CD4-positive, alpha-beta T cell treated with Interleukin-12 subunit alpha and Interleukin-12 subunit beta, for 1 hour (primary cell): ENCODE results near the gene ZNF239.
"Not testable (repeated sequence)": the region's sequence is repeated elsewhere in the genome, so short reads cannot be mapped to it uniquely, and the experiment has no call there.

Experiments
- DNase-seq: peaks from one replicate; pipeline ENCODE4 v3.0.0-alpha.2; 2020

Gene ZNF239

DNA sequence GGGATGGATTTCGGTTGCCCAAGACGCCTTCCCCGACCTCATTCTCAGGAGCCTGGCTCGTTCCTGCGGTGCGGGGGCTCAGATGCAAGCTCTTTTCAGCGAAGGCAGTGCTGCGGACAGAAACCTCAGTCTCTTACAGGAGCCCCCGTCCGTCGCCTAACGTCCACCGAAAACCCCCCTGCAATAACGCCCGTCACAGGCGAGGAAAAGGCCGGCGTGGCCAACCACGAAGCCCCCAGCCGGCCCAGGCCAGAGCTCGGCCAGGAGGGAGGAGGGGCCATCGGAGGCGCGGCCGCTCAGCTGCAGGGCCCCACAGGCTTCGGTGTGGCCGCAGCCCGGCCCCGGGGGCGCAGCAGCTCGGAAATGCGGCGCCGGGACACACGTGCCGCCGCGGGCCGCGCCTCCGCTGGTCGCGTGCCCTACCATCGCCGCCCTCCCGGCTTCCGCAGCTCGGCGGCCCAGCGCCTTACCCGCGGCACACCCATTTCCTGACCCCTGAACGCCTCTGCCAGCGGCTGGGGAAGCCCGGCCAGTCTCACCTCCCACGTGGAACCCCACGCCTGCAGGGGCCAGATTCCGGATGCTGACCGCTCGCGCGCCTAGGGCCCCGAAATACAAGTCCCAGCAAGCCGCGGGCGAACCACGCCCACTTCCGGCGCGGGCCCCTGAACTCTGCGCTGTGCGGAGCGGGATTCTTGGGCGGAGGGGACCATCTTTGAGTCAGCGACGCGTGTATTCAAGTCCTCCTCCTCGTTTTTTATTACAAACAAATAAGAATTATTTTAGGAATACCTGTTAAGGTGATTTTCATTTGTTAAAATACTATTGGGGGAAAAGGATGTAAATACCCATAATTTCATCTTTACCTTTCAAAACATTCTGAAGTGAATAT lies at the start of gene ZNF239:
Gene ZNF239, minus strand, starts transcription at position 616 of the 892 bp plus-strand sequence. CDS start 16,537 bp downstream, outside the sequence.
- DNase-seq = peak; percentile 89

DNA sequence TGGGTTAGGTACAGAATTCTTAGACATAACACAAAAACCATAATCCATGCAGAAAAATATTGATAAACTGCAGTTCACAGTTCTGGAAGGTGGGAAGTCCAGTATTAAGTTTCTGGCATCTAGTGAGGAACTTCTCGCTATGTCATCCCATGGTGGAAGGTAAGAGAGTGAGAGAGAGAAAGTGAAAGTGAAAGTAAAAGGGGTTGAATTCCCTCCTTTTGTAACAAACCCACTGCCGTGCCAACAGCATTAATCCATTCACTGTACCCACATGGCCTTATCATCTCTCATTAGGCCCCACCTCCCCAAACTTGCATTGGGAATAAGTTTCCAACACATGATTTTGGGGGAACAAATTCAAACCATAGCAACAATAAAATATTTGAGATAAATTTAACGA lies 48.9 kb upstream of the ZNF239 start:
- DNase-seq = peak; percentile 34

DNA sequence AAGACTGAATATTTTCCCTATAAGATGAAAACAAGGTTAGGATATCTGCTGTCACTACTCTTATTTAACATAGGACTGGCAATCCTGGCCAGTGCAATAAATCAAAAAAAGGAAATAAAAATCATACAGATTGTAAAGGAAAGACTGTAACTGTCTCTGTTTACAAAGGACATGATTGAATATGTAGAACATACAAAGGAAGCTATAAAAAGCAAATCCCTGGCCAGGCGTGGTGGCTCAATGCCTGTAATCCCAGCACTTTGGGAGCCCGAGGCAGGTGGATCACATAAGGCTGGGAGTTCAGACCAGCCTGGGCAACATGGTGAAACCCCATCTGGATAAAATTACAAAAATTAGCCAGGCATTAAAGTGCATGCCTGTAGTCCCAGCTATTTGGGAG lies 47.6 kb upstream of the ZNF239 start:
- DNase-seq = no peak

DNA sequence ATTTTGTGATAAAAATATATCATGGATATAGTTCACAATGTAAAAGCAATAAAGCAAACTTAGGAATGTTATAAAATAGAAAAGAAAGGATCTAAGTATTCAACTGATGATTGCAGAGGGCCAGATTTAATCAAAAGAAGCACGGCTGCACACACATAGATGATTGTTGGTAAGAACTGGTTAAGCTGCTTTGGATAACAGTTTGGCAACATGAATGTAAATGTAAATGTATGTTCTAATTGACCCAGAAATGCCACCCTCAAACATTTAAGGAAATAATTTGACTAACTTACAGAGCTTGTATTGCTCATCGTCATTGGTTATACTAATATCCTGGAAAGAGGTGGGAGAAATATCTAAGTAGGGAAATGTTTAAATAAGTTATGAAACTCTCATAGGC lies 45.0 kb upstream of the ZNF239 start:
- no peak for DNase-seq

DNA sequence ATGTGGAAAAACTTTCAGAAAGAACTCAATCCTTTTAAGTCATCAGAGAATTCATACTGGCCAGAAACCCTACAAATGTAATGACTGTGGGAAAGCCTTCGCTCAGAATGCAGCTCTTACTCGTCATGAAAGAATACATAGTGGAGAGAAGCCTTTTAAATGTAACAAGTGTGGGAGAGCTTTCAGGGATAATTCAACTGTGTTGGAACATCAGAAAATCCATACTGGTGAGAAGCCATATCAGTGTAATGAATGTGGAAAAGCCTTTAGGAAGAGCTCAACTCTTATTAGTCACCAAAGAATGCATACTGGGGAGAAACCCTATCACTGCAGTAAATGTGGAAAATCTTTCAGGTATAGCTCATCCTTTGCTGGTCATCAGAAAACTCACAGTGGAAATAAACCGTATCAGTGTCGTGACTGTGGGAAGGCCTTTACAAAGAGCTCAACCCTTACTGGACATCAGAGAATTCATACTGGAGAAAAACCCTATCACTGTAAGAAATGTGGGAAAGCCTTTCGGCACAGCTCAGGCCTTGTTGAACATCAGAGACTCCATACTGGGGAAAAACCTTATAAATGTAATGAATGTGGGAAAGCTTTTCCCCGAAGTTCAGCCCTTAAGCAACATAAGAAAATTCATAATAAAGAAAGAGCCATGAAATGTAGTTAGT lies 42.4 kb upstream of the ZNF239 start:
- no peak for DNase-seq

DNA sequence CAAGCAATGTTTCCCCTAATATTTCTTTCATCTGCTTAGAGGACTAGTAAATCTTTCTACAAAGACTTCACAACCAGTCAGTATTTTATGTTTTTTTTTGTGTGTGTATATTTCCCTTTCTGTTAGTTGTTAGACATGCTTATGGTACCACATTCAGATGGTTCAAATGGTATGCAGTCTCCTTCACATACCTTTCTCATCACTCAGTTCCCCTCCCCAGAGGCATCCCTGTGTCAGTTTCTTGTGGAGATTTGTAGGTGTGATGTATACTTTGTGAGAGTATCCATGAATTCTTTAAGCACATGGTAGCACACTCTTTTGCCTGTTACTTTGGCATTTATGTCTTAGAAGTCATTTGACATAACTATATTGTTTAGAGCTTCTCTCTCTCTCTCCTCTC lies 36.2 kb upstream of the ZNF239 start:
- no peak for DNase-seq

DNA sequence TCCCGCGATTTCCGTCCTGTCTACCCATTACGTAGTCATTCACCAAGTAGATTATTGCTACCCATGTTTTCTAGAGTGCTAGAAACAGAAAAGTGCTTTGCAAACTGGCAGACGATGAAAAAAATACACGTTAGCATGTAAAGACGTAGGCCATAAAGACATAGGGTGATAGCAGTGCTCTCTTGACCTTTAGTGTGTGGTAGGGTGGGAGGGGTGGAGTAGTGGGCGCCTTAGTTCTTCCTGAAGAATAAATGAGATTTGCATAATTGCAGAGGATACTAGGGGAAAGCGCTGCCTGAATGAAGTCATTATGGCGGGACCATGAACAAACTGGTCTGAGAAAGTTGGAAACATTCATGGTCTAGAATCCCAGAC lies 32.8 kb upstream of the ZNF239 start:
- no peak for DNase-seq

DNA sequence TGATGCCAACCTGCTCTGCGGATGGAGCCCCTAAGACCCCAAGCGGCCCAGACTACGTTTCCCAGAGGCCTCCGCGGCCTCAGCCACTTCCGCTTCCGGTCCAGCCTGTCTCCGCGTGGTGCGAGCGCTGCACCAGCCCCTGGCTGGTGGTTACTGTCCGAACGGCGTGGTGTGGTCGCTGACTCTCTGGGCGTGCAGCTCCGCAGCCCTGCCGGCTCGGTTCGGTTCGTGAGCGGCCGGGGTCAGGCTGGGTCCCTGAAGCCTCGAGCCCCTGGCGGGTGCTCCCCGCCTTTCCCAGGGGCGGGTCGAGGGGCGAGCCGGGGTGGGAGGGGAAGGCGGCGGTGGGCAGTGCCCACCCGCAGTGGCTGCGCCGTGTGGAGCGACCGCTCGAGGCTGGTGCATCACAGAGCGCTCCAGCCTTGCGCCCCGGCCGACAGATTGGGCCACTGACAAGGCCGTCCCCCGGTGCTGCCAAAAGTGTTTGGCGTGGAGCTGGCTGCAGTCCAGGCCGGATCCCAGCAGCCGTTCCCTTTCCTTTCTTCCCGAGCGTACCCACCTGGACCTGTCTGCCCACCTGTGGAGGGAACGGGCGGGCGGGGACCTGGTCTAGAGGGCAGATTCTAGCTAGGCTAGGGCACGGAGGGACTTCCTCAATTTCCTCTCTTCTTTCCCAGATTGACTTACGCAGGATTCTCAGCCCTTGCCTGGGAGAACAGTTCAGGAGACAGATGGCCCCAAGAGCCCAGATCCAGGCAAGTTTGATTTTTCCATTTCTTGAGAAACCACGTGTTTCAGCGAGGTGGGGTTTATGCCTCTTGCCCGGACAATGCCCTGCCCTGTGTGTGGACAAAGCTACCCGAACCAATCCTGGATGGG lies 32.1 kb upstream of the ZNF239 start, which contains the start of gene ZNF485:
Gene ZNF485, plus strand, starts transcription at position 116 of the 876 bp plus-strand sequence. Its CDS starts 613 bp downstream, at position 729.
- peak; percentile 66 for DNase-seq

DNA sequence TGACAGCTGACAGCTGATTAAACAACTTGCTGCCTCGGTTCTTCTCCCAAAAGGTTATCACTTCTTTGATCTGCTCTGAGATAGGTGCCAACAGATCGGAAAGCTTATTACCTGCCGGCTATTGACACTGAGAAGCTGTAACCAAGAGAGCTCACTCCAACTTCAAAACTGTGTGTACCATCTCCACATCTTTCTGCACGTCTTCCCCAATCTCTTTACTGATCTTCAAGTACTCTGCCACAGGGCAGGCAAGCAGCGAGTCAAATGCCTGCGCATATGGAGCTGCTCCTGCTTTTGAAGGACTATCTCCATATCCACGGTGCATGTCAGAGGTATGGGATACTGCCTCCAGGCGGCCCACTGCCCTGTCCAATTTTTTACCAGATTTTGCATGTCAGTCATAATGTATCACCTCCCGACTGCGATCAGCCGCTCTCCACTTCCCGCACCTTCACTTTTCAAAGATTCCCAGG lies 31.5 kb upstream of the ZNF239 start:
- DNase-seq = no peak

DNA sequence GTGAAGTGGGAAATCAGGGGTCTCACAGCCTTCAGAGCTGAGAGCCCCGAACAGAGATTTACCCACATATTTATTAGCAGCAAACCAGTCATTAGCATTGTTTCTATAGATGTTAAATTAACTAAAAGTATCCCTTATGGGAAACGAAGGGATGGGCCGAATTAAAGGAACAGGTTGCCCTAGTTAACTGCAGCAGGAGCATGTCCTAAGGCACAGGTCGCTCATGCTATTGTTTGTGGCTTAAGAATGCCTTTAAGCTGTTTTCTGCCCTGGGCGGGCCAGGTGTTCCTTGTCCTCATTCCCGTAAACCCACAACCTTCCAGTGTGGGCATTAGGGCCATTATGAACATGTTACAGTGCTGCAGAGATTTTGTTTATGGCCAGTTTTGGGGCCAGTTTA lies 27.2 kb upstream of the ZNF239 start:
- not testable (repeated sequence) for DNase-seq

DNA sequence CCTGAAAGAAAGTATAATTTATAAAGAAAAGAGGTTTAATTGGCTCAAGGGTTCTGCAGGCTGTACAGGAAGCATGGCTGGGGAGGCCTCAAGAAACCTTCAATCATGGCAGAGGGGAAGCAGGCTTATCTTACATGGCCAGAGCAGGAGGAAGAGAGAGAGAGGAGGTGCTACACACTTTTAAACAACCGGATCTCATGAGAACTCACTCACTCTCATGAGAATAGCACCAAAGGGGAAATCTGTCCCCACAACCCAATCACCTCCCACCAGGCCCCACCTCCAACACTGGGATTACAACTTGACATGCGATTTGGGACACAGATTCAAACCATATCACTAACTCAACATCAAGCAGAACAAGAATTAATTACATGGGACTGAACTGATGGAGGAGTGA lies 24.9 kb upstream of the ZNF239 start:
- DNase-seq = no peak

DNA sequence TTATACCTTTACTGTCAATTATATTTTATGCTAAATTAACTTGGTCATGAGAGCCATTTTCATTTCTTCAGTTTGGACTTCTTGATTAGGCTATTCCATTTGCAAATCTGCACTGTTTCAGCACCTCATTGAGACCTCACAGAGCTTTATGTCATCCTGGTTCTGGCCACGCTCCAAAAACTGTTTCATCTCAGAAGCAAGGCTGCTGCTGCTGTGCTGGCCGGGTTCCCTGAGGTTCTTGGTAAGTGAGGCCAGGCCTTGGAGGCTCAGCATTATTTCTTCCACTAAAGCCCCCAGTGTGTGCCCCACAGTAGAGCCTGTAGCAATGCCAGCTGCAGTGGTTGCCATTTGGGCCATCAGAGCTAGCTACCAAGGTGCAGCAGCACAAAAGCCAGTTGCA lies 24.0 kb upstream of the ZNF239 start:
- DNase-seq = no peak

DNA sequence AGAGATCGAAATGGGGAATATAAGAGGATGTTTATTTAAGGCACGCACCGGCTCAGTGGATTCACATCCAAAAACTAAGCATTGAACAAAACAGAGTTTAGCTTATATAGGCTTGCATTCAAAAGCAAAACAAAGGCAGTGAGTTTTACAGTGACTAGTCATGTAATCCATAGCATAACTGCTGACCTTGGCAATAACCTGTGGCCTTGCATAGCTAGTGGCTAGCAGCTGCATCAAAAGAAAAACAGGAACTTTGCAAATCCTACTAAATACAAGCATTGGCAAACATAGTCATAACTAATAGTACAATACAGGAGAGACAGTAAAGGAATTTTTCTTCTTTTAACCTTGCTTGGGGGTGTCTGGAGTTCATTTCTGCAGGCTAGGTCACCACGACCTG lies 22.1 kb upstream of the ZNF239 start:
- no peak for DNase-seq

DNA sequence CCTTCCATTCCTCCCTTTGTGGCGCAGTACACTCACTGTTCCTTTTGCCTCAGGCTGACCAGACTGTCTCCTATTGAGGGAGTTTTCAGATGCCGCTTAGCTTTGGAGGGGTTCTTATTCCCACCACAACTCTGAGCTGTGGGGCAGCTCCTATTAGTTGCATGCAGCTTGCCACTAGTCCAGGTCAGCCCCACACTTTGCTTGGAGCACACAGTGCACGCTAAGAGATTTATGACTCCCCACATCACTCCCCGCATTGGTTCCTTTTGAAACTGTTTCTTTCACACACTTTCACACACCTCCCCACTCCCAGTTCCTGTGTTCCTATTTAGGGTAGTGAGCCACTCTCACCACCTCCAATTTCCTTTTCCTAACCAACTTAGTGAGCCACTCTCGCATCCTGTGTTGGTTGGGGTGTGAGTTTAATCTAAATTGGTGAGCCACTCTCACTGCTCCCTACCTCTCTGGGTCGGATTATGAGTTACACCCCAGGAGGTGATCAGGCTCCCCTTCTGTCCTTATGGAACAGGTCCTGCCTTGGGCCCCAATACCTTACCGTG lies 21.4 kb upstream of the ZNF239 start:
- peak; percentile 26 for DNase-seq

DNA sequence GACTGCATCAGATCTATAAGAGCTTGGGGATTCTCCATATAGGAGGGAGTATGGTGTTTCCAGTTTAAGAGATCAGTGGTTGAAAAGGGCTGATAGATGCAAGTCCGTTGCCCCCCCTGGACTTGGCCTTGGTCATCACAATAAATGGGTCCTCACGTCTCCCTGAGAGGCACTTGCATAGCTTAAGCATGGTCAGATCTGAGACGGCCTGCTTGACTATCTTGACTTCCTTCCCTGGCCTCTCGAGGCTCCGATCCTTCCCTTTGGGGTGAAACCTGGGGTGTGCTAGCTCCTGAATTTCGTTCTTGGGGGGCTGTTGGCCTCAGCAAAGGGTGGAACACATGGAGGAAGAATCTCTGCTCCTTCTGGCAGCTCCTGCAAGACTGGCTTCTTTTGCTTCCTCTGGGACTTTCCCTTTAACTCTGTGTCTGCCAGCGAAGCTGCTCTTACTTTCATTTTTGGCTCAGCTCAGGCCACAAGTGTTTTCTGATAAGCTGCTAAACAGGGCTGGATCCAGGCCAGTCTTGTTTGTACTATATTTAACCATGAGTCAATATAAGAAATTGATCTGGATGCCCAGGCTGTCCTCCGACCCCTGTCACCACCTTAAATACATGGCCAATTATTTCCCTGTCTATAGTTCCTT lies 20.7 kb upstream of the ZNF239 start:
- peak; percentile 53 for DNase-seq

DNA sequence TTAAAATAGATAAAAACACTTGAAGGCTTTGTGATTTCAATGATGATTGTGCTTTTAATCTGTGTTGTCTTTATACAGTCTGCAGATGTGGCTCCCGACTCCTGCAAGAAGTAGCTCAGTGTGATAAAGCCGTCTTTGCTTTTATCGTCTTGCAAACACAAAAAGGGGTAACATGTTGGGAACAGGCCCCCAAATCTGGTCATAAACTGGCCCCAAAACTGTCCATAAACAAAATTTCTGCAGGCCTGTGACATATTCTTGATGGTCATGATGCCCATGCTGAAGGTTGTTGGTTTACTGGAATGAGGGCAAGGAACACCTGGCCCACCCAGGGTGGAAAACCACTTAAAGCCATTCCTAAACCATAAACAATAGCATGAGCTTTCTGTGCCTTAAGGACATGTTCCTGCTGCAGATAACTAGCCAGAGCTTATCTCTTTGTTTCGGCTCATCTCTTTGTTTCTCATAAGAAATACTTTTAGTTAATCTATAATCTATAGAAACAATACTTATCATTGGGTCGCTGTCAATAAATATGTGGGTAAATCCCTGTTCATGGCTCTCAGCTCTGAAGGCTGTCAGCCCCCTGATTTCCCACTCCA lies 17.0 kb upstream of the ZNF239 start:
- no peak for DNase-seq

DNA sequence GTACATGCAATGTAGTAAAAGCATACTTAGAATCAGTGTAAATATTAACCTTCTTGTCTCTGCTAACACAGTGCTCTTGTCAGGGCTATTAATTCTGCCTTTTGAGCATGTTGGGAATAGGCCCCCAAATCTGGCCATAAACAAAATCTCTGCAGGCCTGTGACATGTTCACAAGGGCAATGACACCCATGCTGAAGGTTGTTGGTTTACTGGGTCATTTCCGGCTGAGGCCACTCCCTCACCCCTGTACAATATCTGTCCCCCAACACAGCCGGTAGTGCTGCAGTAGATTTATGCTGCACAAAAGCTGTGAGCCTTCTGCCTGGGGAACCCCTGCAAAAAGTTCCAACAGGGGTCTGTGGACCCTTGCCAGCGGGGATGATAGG lies 12.3 kb upstream of the ZNF239 start:
- not testable (repeated sequence) for DNase-seq

DNA sequence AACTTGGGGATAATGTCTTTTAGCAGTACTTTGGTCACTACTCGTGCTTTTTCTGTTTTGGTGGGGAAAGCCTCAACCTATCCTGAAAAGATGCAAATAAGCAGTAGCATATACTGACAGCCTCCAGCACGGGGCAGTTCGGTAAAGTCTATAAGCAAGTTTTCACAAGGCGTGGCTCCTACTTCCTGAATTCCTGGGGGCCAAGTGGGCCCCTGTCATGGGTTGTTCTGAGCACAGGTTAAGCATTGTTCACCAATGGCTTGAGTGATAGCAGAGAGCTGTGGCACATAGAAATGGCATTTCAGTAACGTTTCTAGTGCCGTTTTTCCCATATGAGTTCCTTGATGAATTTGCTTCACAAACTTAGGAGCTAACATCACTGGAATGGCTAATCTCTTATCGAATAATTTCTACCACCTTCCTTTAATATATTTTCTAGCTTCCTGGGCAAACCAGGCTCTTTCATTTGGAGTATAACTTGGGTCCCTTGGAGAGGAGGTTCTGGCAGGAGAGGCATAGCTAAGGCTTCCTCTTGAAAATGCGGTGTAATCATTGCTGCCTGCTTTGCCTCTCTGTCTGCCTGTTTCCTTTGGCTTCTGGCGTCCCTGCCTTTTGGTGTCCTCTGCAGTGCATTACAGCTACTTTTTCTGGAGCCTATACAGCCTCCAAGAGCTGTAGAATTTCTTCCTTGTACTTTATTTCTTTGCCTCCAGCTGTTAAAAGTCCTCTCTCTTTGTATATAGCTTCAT lies 11.7 kb upstream of the ZNF239 start:
- DNase-seq = no peak

DNA sequence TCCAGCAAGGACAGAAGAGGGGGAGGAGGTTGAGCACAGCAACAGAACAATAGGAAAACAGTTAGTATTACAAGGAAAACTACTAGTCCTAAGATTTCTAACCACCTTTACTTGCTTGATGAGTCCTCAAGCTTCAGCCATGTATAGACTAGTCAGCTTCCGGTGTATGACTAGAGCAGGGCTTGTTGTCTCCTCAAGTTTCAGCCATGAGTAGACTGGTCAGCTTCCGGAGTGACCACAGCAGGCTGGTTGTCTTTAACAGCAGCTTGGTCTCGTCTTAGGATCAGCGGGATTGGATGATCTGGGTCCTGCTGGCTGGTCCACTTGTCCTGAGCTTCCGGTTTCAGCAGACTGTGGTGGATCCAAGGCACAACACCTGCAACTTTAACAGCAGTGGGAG lies 10.6 kb upstream of the ZNF239 start:
- no peak for DNase-seq

DNA sequence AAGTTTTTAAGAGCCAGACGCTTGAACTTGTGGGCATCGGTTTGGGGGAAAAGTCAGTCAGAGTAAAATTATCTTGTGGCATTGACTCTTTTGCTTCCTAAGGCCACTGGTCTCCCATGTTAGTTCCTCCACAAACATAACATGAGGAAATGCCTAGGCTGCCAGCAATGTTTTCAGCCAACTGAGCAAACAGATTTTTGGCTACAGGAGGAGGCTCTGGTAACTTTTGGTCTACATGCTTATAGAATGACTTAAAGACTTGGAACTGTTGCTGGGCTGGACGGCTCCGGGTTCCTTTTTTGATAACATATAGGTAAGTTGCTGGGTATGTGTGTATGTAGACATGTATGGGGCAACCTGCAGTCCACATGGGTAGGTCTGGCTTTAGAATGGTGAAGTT lies 9.6 kb upstream of the ZNF239 start:
- no peak for DNase-seq

DNA sequence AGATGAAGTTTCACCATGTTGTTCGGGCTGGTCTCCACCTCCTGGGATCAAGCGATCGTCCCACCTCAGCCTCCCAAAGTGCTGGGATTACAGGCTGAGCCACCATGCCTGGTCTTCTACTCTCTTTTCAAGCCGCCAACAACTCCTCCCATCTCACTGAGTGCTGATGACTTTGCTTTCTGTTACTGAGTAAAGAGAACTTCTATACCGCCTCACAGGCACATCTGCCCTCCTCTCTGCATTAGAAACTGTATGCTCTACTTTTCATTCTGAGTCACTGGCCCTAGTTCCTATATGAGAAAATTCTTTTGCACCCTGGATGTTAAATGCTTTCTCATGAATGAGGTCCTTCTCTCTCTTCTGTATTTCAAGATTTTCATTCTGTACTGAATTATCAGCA lies 2.2 kb upstream of the ZNF239 start:
- DNase-seq = no peak
